ENCODE data around the gene SSUH2. TPM values are rescaled to one million over a fixed set of nuclear protein-coding genes. Genes with fewer than 3 reads are reported as not detected.
A peak's percentile ranks its signal among the peaks of the same experiment; 100 is the strongest.

The SSUH2 gene
- total and polyA plus RNA-seq, 4 donors, result 0.17 to 2.1 (median 0.24) TPM

DNA sequence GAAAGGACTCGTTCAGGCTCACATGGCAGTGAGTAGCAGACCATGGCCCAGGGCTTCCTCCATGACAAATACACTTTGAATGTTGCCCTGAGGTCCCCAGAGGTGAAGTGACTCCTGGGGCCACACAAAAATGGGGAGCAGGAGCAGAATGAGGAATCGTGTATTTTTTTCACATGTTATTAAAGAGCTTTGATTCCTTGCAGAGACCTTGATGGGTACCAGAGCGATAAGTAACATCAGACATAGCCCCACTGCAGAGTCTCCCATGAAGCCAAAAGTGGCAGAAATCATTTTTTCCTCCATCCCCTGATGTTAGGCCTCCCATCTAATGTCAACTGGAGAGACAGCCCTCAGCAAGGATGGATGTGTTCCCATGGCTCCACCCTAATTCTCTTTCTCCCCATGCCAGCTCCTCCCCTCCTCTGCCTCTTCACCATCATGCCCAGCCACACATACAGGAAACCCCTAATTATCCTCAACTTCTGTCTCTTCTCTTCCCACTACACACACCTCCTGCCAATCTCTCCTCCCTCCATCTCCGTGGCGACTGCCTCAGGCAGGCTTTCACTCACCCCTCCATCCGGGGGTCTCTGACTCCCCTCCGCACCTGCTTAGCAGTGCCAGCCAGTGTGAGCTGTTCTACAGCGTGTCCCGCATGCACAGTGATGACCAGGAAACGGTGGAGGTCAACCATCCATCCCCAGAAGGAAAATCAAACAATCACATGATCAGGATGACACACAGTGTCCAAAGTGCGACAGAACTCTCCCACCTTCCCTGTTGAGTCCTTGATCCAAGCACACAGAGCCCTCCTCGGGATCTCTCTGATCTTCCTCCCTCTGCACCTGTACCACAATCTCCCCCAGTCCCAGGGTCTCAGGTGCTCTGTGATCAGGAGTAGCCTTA lies 7.1 kb upstream of the SSUH2 start:
- TF ChIP-seq, protein P1, sequence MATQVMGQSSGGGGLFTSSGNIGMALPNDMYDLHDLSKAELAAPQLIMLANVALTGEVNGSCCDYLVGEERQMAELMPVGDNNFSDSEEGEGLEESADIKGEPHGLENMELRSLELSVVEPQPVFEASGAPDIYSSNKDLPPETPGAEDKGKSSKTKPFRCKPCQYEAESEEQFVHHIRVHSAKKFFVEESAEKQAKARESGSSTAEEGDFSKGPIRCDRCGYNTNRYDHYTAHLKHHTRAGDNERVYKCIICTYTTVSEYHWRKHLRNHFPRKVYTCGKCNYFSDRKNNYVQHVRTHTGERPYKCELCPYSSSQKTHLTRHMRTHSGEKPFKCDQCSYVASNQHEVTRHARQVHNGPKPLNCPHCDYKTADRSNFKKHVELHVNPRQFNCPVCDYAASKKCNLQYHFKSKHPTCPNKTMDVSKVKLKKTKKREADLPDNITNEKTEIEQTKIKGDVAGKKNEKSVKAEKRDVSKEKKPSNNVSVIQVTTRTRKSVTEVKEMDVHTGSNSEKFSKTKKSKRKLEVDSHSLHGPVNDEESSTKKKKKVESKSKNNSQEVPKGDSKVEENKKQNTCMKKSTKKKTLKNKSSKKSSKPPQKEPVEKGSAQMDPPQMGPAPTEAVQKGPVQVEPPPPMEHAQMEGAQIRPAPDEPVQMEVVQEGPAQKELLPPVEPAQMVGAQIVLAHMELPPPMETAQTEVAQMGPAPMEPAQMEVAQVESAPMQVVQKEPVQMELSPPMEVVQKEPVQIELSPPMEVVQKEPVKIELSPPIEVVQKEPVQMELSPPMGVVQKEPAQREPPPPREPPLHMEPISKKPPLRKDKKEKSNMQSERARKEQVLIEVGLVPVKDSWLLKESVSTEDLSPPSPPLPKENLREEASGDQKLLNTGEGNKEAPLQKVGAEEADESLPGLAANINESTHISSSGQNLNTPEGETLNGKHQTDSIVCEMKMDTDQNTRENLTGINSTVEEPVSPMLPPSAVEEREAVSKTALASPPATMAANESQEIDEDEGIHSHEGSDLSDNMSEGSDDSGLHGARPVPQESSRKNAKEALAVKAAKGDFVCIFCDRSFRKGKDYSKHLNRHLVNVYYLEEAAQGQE (IDR thresholded peaks at IDR 0.05), result no peak
- no peak for TF ChIP-seq FOXA2 (IDR thresholded peaks at IDR 0.05)
- TF ChIP-seq HNF4G (IDR thresholded peaks at IDR 0.05), result peak; percentile 7
- TF ChIP-seq HNF4A (conservative IDR thresholded peaks at IDR 0.05), result peak; percentile 31 to 45
- TF ChIP-seq RXRA (IDR thresholded peaks at IDR 0.05), result peak in 1 of 2 donors; percentile 11
- no peaks in the 10 kb centered on the region for H3K4me1 ChIP-seq (ENCODE audit: control insufficient read depth in 4 of 4, insufficient read depth in 4 of 4, low read length in 3 of 4)
- no peak overlapping the region for H3K4me3 ChIP-seq (ENCODE audit: low read depth in 1 of 3, low read length in 3 of 3)
- no peak for DNase-seq (ENCODE audit: low spot score)
- no peaks in the 10 kb centered on the region for H3K9me3 ChIP-seq (ENCODE audit: control insufficient read depth in 4 of 4, low read length in 3 of 4)
- no peak overlapping the region for H3K9ac ChIP-seq (ENCODE audit: low read depth in 1 of 2, low read length in 2 of 2)
- H3K27me3 ChIP-seq (ENCODE audit: control insufficient read depth in 4 of 4, insufficient read depth in 4 of 4, low read length in 3 of 4), result peaks cover 0 to 6% (median 0%) of the 10 kb centered on the region in 4 donors
- no peaks in the 10 kb centered on the region for H3K36me3 ChIP-seq (ENCODE audit: control insufficient read depth in 4 of 4, insufficient read depth in 3 of 4, low read depth in 1 of 4, low read length in 3 of 4)
- WGBS, result 47% methylated on average over 12 of the region's 12 CpGs
- no peak overlapping the region for H3K27ac ChIP-seq (ENCODE audit: low read depth in 1 of 2, low read length in 2 of 2)

DNA sequence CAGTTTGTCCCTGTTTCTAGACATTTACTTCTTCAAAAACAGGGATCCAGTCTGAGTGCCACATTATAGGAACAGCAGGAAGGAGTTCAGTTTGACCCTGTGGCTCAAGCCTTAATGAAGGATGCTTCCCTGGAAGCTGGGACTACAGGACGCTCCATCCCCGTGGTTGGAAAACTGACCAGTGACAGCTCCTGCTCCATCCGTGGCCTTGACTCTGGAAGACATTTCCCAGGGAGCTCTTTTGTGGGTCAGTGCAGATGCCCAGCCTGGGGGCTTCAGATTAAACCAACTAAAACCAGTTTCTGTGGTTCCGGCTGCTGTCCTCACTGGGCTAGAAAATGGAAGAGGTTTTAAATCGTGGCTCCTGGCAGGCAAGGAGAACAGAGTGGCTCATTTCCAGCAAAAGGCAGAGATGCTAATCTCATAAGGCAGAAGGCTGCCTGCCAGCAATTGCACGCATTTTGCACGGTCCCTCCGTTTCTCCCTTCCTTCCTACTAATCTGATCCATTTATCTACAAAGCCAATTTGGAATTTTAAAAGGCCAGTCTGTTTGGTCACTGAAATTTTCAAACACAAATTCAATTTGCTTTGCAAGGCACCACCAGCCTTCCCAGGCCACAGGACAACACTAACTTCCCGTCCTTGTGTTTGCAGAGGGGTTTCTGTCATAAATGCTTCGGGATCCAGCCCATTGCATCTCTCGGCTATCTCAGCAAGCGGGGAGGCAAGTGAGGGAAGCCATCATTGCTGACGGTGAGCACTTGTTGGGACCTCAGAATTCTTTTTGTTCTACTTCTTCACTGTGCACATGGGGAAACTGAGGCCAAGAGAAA lies 6.2 kb upstream of the SSUH2 start:
- Histone ChIP-seq H3K4me3 (ENCODE audit: low read depth in 1 of 3, low read length in 3 of 3) (no peak overlapping the region), H3K9ac (ENCODE audit: low read depth in 1 of 2, low read length in 2 of 2) (no peak overlapping the region), H3K27ac (ENCODE audit: low read depth in 1 of 2, low read length in 2 of 2) (no peak overlapping the region), H3K9me3 (ENCODE audit: control insufficient read depth in 4 of 4, low read length in 3 of 4) (no peaks in the 10 kb centered on the region), H3K27me3 (ENCODE audit: control insufficient read depth in 4 of 4, insufficient read depth in 4 of 4, low read length in 3 of 4) (peaks cover 0 to 6% (median 0%) of the 10 kb centered on the region in 4 donors), H3K4me1 (ENCODE audit: control insufficient read depth in 4 of 4, insufficient read depth in 4 of 4, low read length in 3 of 4) (no peaks in the 10 kb centered on the region), H3K36me3 (ENCODE audit: control insufficient read depth in 4 of 4, insufficient read depth in 3 of 4, low read depth in 1 of 4, low read length in 3 of 4) (no peaks in the 10 kb centered on the region)
- 72% methylated on average over 13 of the region's 13 CpGs for WGBS
- no peak for DNase-seq (ENCODE audit: low spot score)
- TF ChIP-seq SP1 (IDR thresholded peaks at IDR 0.05) (no peak), TAF1 (conservative IDR thresholded peaks at IDR 0.05) (no peak), JUND (IDR thresholded peaks at IDR 0.05) (no peak), YY1 (IDR thresholded peaks at IDR 0.05) (no peak), FOXA2 (IDR thresholded peaks at IDR 0.05) (no peak), RXRA (IDR thresholded peaks at IDR 0.05) (no peak), EGR1 (IDR thresholded peaks at IDR 0.05; ENCODE audit: low read depth in 2 of 2) (no peak), NR2F2 (IDR thresholded peaks at IDR 0.05) (no peak), FOXA1 (IDR thresholded peaks at IDR 0.05) (no peak), GABPA (IDR thresholded peaks at IDR 0.05 in 1 of 2, conservative IDR thresholded peaks at IDR 0.05 in 1 of 2) (no peak), HNF4A (conservative IDR thresholded peaks at IDR 0.05) (no peak), RAD21 (IDR thresholded peaks at IDR 0.05) (no peak), HNF4G (IDR thresholded peaks at IDR 0.05) (no peak)
- TF ChIP-seq, protein P2, sequence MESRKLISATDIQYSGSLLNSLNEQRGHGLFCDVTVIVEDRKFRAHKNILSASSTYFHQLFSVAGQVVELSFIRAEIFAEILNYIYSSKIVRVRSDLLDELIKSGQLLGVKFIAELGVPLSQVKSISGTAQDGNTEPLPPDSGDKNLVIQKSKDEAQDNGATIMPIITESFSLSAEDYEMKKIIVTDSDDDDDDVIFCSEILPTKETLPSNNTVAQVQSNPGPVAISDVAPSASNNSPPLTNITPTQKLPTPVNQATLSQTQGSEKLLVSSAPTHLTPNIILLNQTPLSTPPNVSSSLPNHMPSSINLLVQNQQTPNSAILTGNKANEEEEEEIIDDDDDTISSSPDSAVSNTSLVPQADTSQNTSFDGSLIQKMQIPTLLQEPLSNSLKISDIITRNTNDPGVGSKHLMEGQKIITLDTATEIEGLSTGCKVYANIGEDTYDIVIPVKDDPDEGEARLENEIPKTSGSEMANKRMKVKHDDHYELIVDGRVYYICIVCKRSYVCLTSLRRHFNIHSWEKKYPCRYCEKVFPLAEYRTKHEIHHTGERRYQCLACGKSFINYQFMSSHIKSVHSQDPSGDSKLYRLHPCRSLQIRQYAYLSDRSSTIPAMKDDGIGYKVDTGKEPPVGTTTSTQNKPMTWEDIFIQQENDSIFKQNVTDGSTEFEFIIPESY (IDR thresholded peaks at IDR 0.05), result no peak
- TF ChIP-seq, protein P1 (IDR thresholded peaks at IDR 0.05), result no peak
- TF ChIP-seq, protein P3, sequence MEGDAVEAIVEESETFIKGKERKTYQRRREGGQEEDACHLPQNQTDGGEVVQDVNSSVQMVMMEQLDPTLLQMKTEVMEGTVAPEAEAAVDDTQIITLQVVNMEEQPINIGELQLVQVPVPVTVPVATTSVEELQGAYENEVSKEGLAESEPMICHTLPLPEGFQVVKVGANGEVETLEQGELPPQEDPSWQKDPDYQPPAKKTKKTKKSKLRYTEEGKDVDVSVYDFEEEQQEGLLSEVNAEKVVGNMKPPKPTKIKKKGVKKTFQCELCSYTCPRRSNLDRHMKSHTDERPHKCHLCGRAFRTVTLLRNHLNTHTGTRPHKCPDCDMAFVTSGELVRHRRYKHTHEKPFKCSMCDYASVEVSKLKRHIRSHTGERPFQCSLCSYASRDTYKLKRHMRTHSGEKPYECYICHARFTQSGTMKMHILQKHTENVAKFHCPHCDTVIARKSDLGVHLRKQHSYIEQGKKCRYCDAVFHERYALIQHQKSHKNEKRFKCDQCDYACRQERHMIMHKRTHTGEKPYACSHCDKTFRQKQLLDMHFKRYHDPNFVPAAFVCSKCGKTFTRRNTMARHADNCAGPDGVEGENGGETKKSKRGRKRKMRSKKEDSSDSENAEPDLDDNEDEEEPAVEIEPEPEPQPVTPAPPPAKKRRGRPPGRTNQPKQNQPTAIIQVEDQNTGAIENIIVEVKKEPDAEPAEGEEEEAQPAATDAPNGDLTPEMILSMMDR (IDR thresholded peaks at IDR 0.05; ENCODE audit: low read depth, low read length, missing input control), result no peak
- TF ChIP-seq, protein P4, sequence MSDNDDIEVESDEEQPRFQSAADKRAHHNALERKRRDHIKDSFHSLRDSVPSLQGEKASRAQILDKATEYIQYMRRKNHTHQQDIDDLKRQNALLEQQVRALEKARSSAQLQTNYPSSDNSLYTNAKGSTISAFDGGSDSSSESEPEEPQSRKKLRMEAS (IDR thresholded peaks at IDR 0.05), result no peak
- TF ChIP-seq, protein P5, sequence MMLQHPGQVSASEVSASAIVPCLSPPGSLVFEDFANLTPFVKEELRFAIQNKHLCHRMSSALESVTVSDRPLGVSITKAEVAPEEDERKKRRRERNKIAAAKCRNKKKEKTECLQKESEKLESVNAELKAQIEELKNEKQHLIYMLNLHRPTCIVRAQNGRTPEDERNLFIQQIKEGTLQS (IDR thresholded peaks at IDR 0.05), result no peak
